Activated naive CD8-positive, alpha-beta T cell treated with anti-CD3 and anti-CD28 coated beads, Interleukin-2, amount 50 U/mL, for 16 hours (primary cell): ENCODE results near the gene DAPK2.

Experiments used
- DNase-seq: peaks from one replicate; pipeline ENCODE4 v3.0.0-alpha.2; 2020; ENCODE audit warnings: low read depth, low spot score

Gene DAPK2

GRCh38 chr15:63998489-63998888, 47.8 kb downstream of the DAPK2 start:
- no peak for DNase-seq

GRCh38 chr15:63997715-63998442, 48.4 kb downstream of the DAPK2 start:
- DNase-seq: no peak

GRCh38 chr15:63996794-63997357, 49.4 kb downstream of the DAPK2 start:
- no peak for DNase-seq

- no peak for DNase-seq
These were observed 50.5 kb downstream of the DAPK2 start for GRCh38 chr15:63995789-63996188.

GRCh38 chr15:63994073-63994600, 52.1 kb downstream of the DAPK2 start:
- no peak for DNase-seq

- no peak for DNase-seq
These were observed 54.0 kb downstream of the DAPK2 start for GRCh38 chr15:63992300-63992699.

GRCh38 chr15:63991706-63992105, 54.6 kb downstream of the DAPK2 start:
- DNase-seq: no peak

GRCh38 chr15:63990454-63990853, 55.8 kb downstream of the DAPK2 start:
- no peak for DNase-seq

GRCh38 chr15:63987796-63988378, 58.4 kb downstream of the DAPK2 start:
- no peak for DNase-seq

- no peak for DNase-seq
These were observed 59.4 kb downstream of the DAPK2 start for GRCh38 chr15:63986751-63987341.

GRCh38 chr15:63986185-63986680, 60.1 kb downstream of the DAPK2 start:
- no peak for DNase-seq

- DNase-seq: no peak
These were observed 60.8 kb downstream of the DAPK2 start for GRCh38 chr15:63985221-63986184.

- DNase-seq: no peak
These were observed 62.0 kb downstream of the DAPK2 start for GRCh38 chr15:63984331-63984730.

GRCh38 chr15:63983061-63983711, 63.1 kb downstream of the DAPK2 start:
- no peak for DNase-seq

GRCh38 chr15:63982381-63982854, 63.9 kb downstream of the DAPK2 start:
- no peak for DNase-seq

- DNase-seq: no peak
These were observed 64.5 kb downstream of the DAPK2 start for GRCh38 chr15:63981596-63982320.

- DNase-seq: no peak
These were observed 67.0 kb downstream of the DAPK2 start for GRCh38 chr15:63979262-63979793.

GRCh38 chr15:63978511-63979261, 67.6 kb downstream of the DAPK2 start:
- no peak for DNase-seq

- DNase-seq: no peak
These were observed 69.2 kb downstream of the DAPK2 start for GRCh38 chr15:63977119-63977518.
